K562 (cell line): ENCODE data around the gene AIF1L. TPM values are rescaled to one million over a fixed set of nuclear protein-coding genes. Genes with fewer than 3 reads are reported as not detected.

Experiments used
- ATAC-seq: fragments of 200-7000 bp; cut with Tn5 transposase; 3 replicates; pipeline ENCODE4 v1.9.1; 2020; ENCODE audit warnings: moderate library complexity
- BruUV-seq: library from RNA; stranded (reverse); fragments of 400-500 nt; replicated peaks from 2 replicates; lab custom pipeline; 2021; lab: Mats Ljungman, UMichigan
- CTCF ChIA-PET: fragments of 300-600 bp; formaldehyde crosslinking; extraction: SDS; loops from one replicate; lab custom pipeline; 2021; ENCODE audit warnings: low intra/inter-chr PET ratio; lab: Yijun Ruan, JAX
- POLR2A ChIA-PET: fragments of 300-600, 350-650 bp; sonication (Branson Sonifier 250); formaldehyde crosslinking; extraction: SDS; loops from one replicate; lab custom pipeline; 2021; ENCODE audit warnings: antibody characterized with exemption, inconsistent platforms; lab: Yijun Ruan, JAX
- DNase-seq, 4 experiments: peaks; one replicate each; pipeline versions ENCODE4 v3.0.0 to v3.0.0-alpha.2; 2011 to 2018; ENCODE audit warnings: low spot score in 3 of 4, mixed read lengths in 3 of 4; ENCODE audit errors: extremely low read depth in 1 of 4
- FAIRE-seq: peaks from 2 replicates; lab custom pipeline; 2011; peaks lifted over from hg19 to GRCh38; lab: Jason Lieb, UNC
- H2AFZ ChIP-seq: 2 replicates; pipeline ENCODE4 v1.6.0; 2011; ENCODE audit warnings: low read depth, low read length, control low read depth, inconsistent platforms
- H3K27ac ChIP-seq: fragments of 200-600 bp; 3 replicates; pipeline ENCODE4 v1.8.0; 2011; ENCODE audit warnings: low read depth, mild to moderate bottlenecking, control low read depth, inconsistent platforms, low read length, moderate library complexity, mixed read lengths; ENCODE audit errors: extremely low read depth
- H3K27me3 ChIP-seq, 2 experiments: fragments of 300-600 bp in 1 of 2; 2 replicates in 1 of 2; 3 replicates in 1 of 2; pipeline versions ENCODE4 v1.6.0 to v1.8.0; 2011; ENCODE audit warnings: inconsistent platforms in 2 of 2, low read length in 2 of 2, mild to moderate bottlenecking in 1 of 2, mixed read lengths in 1 of 2, moderate library complexity in 1 of 2; ENCODE audit not compliant: control insufficient read depth in 2 of 2, insufficient read depth in 2 of 2
- H3K36me3 ChIP-seq: fragments of 300-600 bp; 3 replicates; pipeline ENCODE4 v1.8.0; 2011; ENCODE audit warnings: mild to moderate bottlenecking, low read length, inconsistent platforms; ENCODE audit not compliant: control insufficient read depth, insufficient read depth
- H3K4me1 ChIP-seq, 2 experiments: fragments of 200-600 bp in 1 of 2; replicated peaks in 1 of 2; 2 replicates in 1 of 2; 3 replicates in 1 of 2; pipeline versions ENCODE4 v1.5.1 to v1.8.0; 2011; ENCODE audit warnings: inconsistent platforms in 2 of 2, low read length in 2 of 2, mild to moderate bottlenecking in 1 of 2, mixed read lengths in 1 of 2, moderate library complexity in 1 of 2; ENCODE audit not compliant: control insufficient read depth in 2 of 2, insufficient read depth in 2 of 2
- H3K4me2 ChIP-seq: 2 replicates; pipeline ENCODE4 v1.6.1; 2011; ENCODE audit warnings: low read length, control low read depth, inconsistent platforms, mixed read lengths; ENCODE audit not compliant: insufficient read depth
- H3K4me3 ChIP-seq: fragments of 200-600 bp; sonication (generic), shearing (Covaris generic); 2 replicates; pipeline ENCODE4 v1.5.1; 2016; ENCODE audit warnings: control low read depth, inconsistent platforms
- H3K79me2 ChIP-seq: fragments of 200-600 bp; 3 replicates; pipeline ENCODE4 v1.8.0; 2011; ENCODE audit warnings: low read length, inconsistent platforms; ENCODE audit not compliant: control insufficient read depth, insufficient read depth
- H3K9ac ChIP-seq, 2 experiments: 2 replicates each; pipeline versions ENCODE4 v1.6.0 to v1.6.1; 2011; ENCODE audit warnings: low read depth in 2 of 2, low read length in 2 of 2, control low read depth in 1 of 2, inconsistent platforms in 1 of 2, mild to moderate bottlenecking in 1 of 2, mixed read lengths in 1 of 2; ENCODE audit not compliant: insufficient read depth in 1 of 2
- H3K9me1 ChIP-seq: one replicate; pipeline ENCODE4 v1.6.0; 2011; ENCODE audit warnings: inconsistent platforms, mild to moderate bottlenecking, low read length, moderate library complexity; ENCODE audit not compliant: control insufficient read depth, insufficient read depth
- H3K9me3 ChIP-seq: replicated peaks from 2 replicates; pipeline ENCODE4 v1.5.1; 2011; ENCODE audit warnings: low read depth, low read length, inconsistent platforms; ENCODE audit not compliant: control insufficient read depth, insufficient read depth
- H4K20me1 ChIP-seq: replicated peaks from 2 replicates; pipeline ENCODE4 v1.6.1; 2011; ENCODE audit warnings: low read length, inconsistent platforms, mixed read lengths; ENCODE audit not compliant: control insufficient read depth, insufficient read depth
- CGGBP1 ChIP-seq: fragments of 250-450 bp; sonication (Bioruptor Pico); IDR thresholded peaks from 2 replicates; pipeline ENCODE4 v1.9.0; 2021; ENCODE audit warnings: mild to moderate bottlenecking
- E2F1 ChIP-seq: sonication (generic); formaldehyde crosslinking; IDR thresholded peaks from 2 replicates; pipeline ENCODE4 v1.8.1; 2023; ENCODE audit warnings: mild to moderate bottlenecking, missing genetic modification reagents, moderate library complexity
- EGR1 ChIP-seq: fragments of 450-650 bp; conservative IDR thresholded peaks from 2 replicates; pipeline ENCODE4 v1.6.1; 2017; ENCODE audit warnings: mild to moderate bottlenecking
- GATA2 ChIP-seq: sonication (generic); formaldehyde crosslinking; IDR thresholded peaks from 2 replicates; pipeline ENCODE4 v1.4.0; 2020; ENCODE audit warnings: mild to moderate bottlenecking, missing genetic modification reagents
- HMGXB4 ChIP-seq: sonication (generic); formaldehyde crosslinking; IDR thresholded peaks from 2 replicates; pipeline ENCODE4 v1.8.1; 2023; ENCODE audit warnings: mild to moderate bottlenecking, missing genetic modification reagents
- NR2F6 ChIP-seq: fragments of 450-650 bp; formaldehyde crosslinking; IDR thresholded peaks from 2 replicates; pipeline ENCODE4 v1.4.0; 2020; ENCODE audit warnings: mild to moderate bottlenecking
- RCOR1 ChIP-seq, 2 experiments: IDR thresholded peaks; 2 replicates each; pipeline ENCODE4 v1.6.1; 2012; ENCODE audit warnings: low read depth in 2 of 2, low read length in 2 of 2, borderline replicate concordance in 1 of 2, improper control_type of control experiment in 1 of 2
- STAT6 ChIP-seq: sonication (generic); formaldehyde crosslinking; IDR thresholded peaks from 2 replicates; pipeline ENCODE4 v1.8.1; 2023; ENCODE audit warnings: mild to moderate bottlenecking, missing genetic modification reagents
- WGBS: fragments of 100-300 bp; shearing (Covaris generic); methylation state at CpG from one replicate; pipeline ENCODE4 v1.1.6; 2016; ENCODE audit warnings: low coverage, mixed read lengths; ENCODE audit not compliant: insufficient coverage; ENCODE audit errors: missing lambda C conversion rate; 5-methylcytosine and 5-hydroxymethylcytosine counted together
- in situ Hi-C: fragments of 300-500 bp; cut with MboI; formaldehyde crosslinking; loops from 4 replicates; pipeline ENCODE4 v1.15.0; 2018; ENCODE audit warnings: inconsistent platforms, mixed read lengths
- intact Hi-C: fragments of 100-400 bp; cut with micrococcal nuclease; formaldehyde crosslinking; loops from 2 replicates; pipeline ENCODE4 v1.14.2; 2022
- polyA plus RNA-seq, 8 experiments: library from polyadenylated mRNA; depleted of rRNA in 4 of 8; stranded (reverse) in 5 of 8; unstranded in 3 of 8; fragments of >200 nt; fragmentation: Nextera tagmentation in 2 of 8; fragmentation: Illumina TruSeq in 1 of 8; extraction: Ambion mirVana in 2 of 8; extraction: Trizol in 1 of 8; gene quantifications; 2 replicates each; pipeline versions ENCODE4 v1.2.1 to v1.2.3, GENCODE V29; 2011 to 2014; ENCODE audit warnings: inconsistent platforms in 1 of 8, missing spikeins in 1 of 8
- total RNA-seq, 7 experiments: library from RNA; depleted of rRNA in 6 of 7; stranded (reverse); fragments of >200 nt in 6 of 7; fragmentation: Illumina TruSeq in 2 of 7; extraction: Trizol in 2 of 7; gene quantifications; 2 replicates each; pipeline versions ENCODE4 v1.2.1 to v1.2.3, GENCODE V29; 2011 to 2021; ENCODE audit warnings: low replicate concordance in 1 of 7

AIF1L gene
- total and polyA plus RNA-seq, 9 of the 15 experiments (the other 6 are each of a cell fraction or from before 2014, with no cell fraction given): 0.34 to 9.1 (median 1.3) TPM

- Histone ChIP-seq H3K4me3 (no peak overlapping the region), H3K4me1 (peaks cover 0 to 6% of the 10 kb centered on the region in 2 experiments; a peak in 2 of 5 replicates), H3K9me3 (no peaks in the 10 kb centered on the region), H4K20me1 (peaks cover 23% of the 10 kb centered on the region), H3K27ac (no peak overlapping the region), H3K36me3 (peaks cover 99% of the 10 kb centered on the region), H3K9ac (no peak overlapping the region), H2AFZ (no peak overlapping the region), H3K4me2 (no peak overlapping the region), H3K9me1 (peaks cover 14% of the 10 kb centered on the region), H3K79me2 (no peaks in the 10 kb centered on the region), H3K27me3 (no peaks in the 10 kb centered on the region)
- in situ Hi-C loops (no loop called here), intact Hi-C loops (no loop called here)
- 94% methylated on average over 3 of the region's 3 CpGs for WGBS
- TF ChIP-seq EGR1: no peak
- peak; percentile 68 for TF ChIP-seq E2F1 (CRISPR knock-in tag)
- TF ChIP-seq HMGXB4 (CRISPR knock-in tag): 0 out of 2 replicates have a peak, but pooled peaks have one; percentile 65
- no peak for TF ChIP-seq CGGBP1 (CRISPR knock-in tag)
- TF ChIP-seq GATA2 (CRISPR knock-in tag): no peak
- peak; percentile 91 for TF ChIP-seq STAT6 (CRISPR knock-in tag)
- no peak for TF ChIP-seq RCOR1 (IDR thresholded peaks at IDR 0.05; ENCODE audit: borderline replicate concordance in 1 of 2, low read depth in 2 of 2, low read length in 2 of 2)
- TF ChIP-seq NR2F6: no peak
- ChIA-PET CTCF (no interaction called here), POLR2A (interaction anchor here (1.1 to 22.5 kb wide), 9 partner anchors 12 to 89 kb away, joined by 3 to 583 read pairs (median 6); partner anchors contain the start of gene NUP214)
- BruUV-seq: no TSS peak
- FAIRE-seq (no peak), ATAC-seq (peak; percentile 5), DNase-seq (peak in 1 of 4 experiments; percentile 69)
These were observed 45.8 kb downstream of the AIF1L start for GRCh38 chr9:131142160-131142559.
